Stimulated activated CD4-positive, alpha-beta T cell treated with anti-CD3 and anti-CD28 coated beads, Interleukin-15, amount 100 ng/mL, for 1 hour (primary cell): ENCODE measurements around the gene TBX18.

ENCODE experiments used
- DNase-seq, 2 donors: peaks; one replicate each; pipeline ENCODE4 v3.0.0-alpha.2; 2020; ENCODE audit warnings: low read depth in 1 of 2, low spot score in 1 of 2

TBX18 gene

GRCh38 chr6:84773133-84773430 lies 8.7 kb upstream of the TBX18 start:
- no peak for DNase-seq

- no peak for DNase-seq
Observed at GRCh38 chr6:84772428-84773132, 8.2 kb upstream of the TBX18 start.

GRCh38 chr6:84771756-84772356 lies 7.5 kb upstream of the TBX18 start:
- no peak for DNase-seq

GRCh38 chr6:84771125-84771755 lies 6.8 kb upstream of the TBX18 start:
- DNase-seq: no peak

GRCh38 chr6:84770521-84770920 lies 6.1 kb upstream of the TBX18 start:
- no peak for DNase-seq

GRCh38 chr6:84769306-84769705 lies 4.9 kb upstream of the TBX18 start:
- no peak for DNase-seq

GRCh38 chr6:84768442-84769174 lies 4.2 kb upstream of the TBX18 start:
- DNase-seq: no peak

GRCh38 chr6:84767526-84768201 lies 3.3 kb upstream of the TBX18 start:
- no peak for DNase-seq

GRCh38 chr6:84766799-84767525 lies 2.6 kb upstream of the TBX18 start:
- no peak for DNase-seq

- DNase-seq: no peak
Observed at GRCh38 chr6:84766118-84766798, 1.9 kb upstream of the TBX18 start.

GRCh38 chr6:84763886-84764331 lies 489 bp downstream of the TBX18 start:
- no peak for DNase-seq

GRCh38 chr6:84763003-84763885 lies 1.2 kb downstream of the TBX18 start:
- DNase-seq: no peak

- no peak for DNase-seq
Observed at GRCh38 chr6:84762220-84763002, 2.0 kb downstream of the TBX18 start.

GRCh38 chr6:84758486-84758885 lies 5.9 kb downstream of the TBX18 start:
- no peak for DNase-seq

GRCh38 chr6:84756877-84757276 lies 7.5 kb downstream of the TBX18 start:
- no peak for DNase-seq

GRCh38 chr6:84756466-84756865 lies 7.9 kb downstream of the TBX18 start:
- no peak for DNase-seq

GRCh38 chr6:84753173-84753572 lies 11.2 kb downstream of the TBX18 start:
- no peak for DNase-seq

GRCh38 chr6:84752118-84752850 lies 12.1 kb downstream of the TBX18 start:
- DNase-seq: no peak
